ENCODE results near the gene EVX1.

The EVX1 gene

GRCh38 chr7:27203964-27204594 is 38.5 kb upstream of the EVX1 start:
- peaks cover 5% of the 10 kb centered on the region for H3K9me3 ChIP-seq (ENCODE audit: severe bottlenecking)
- TF ChIP-seq CTCF (IDR thresholded peaks at IDR 0.05; ENCODE audit: low read depth, low read length), result no peak
- H3K27me3 ChIP-seq (ENCODE audit: insufficient read depth, low read depth, severe bottlenecking), result peaks cover 92% of the 10 kb centered on the region
- H3K27ac ChIP-seq, result no peak overlapping the region
- DNase-seq, result no peak
- H3K4me3 ChIP-seq (ENCODE audit: low read depth, low read length), result no peak overlapping the region
- no peaks in the 10 kb centered on the region for H3K36me3 ChIP-seq

- H3K27ac ChIP-seq, result no peak overlapping the region
- peaks cover 95% of the 10 kb centered on the region for H3K27me3 ChIP-seq (ENCODE audit: insufficient read depth, low read depth, severe bottlenecking)
- no peak for TF ChIP-seq CTCF (IDR thresholded peaks at IDR 0.05; ENCODE audit: low read depth, low read length)
- no peak overlapping the region for H3K4me3 ChIP-seq (ENCODE audit: low read depth, low read length)
- H3K36me3 ChIP-seq, result no peaks in the 10 kb centered on the region
- no peak for DNase-seq
- peaks cover 5% of the 10 kb centered on the region for H3K9me3 ChIP-seq (ENCODE audit: severe bottlenecking)
Observed at GRCh38 chr7:27204851-27205322, 37.7 kb upstream of the EVX1 start.

GRCh38 chr7:27205325-27206280 is 37.0 kb upstream of the EVX1 start:
- H3K27me3 ChIP-seq (ENCODE audit: insufficient read depth, low read depth, severe bottlenecking), result peaks cover 97% of the 10 kb centered on the region
- no peak for DNase-seq
- H3K36me3 ChIP-seq, result no peaks in the 10 kb centered on the region
- H3K27ac ChIP-seq, result no peak overlapping the region
- no peak overlapping the region for H3K4me3 ChIP-seq (ENCODE audit: low read depth, low read length)
- no peak for TF ChIP-seq CTCF (IDR thresholded peaks at IDR 0.05; ENCODE audit: low read depth, low read length)
- H3K9me3 ChIP-seq (ENCODE audit: severe bottlenecking), result peaks cover 5% of the 10 kb centered on the region

DNA sequence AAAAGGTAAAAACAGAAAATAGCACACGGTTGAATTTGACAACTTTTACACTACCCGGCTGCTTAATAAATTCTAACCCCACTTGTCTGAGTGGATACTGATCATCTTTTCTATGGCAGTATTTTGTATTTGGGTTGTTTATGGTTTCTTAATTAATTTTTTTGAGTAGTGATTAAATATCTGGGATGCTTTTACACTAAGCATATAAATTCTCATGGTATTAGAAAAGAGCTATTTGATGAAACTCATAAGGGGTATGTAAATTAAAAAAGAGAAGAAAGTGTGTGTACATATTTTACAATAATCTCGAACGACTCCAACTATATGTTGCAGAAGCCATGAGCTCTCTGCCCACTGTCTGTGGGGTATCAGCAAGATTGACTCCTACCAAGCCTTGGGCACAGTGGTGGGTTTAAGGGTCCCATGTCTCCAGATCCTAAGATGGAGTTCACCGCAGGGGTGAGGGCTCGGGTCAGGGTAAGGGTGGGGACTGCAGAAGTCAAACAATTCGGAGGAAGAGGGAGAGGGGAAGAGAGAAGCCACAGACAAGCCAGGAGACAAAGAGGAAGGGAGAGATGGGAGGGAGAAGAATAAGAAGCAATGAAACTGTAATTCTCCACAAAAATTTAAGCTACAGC is 35.1 kb upstream of the EVX1 start:
- no peaks in the 10 kb centered on the region for H3K9me3 ChIP-seq (ENCODE audit: severe bottlenecking)
- no peak for DNase-seq
- H3K27me3 ChIP-seq (ENCODE audit: insufficient read depth, low read depth, severe bottlenecking), result peaks cover 97% of the 10 kb centered on the region
- no peak for TF ChIP-seq CTCF (IDR thresholded peaks at IDR 0.05; ENCODE audit: low read depth, low read length)
- H3K36me3 ChIP-seq, result no peaks in the 10 kb centered on the region
- no peak overlapping the region for H3K27ac ChIP-seq
- H3K4me3 ChIP-seq (ENCODE audit: low read depth, low read length), result no peak overlapping the region

DNA sequence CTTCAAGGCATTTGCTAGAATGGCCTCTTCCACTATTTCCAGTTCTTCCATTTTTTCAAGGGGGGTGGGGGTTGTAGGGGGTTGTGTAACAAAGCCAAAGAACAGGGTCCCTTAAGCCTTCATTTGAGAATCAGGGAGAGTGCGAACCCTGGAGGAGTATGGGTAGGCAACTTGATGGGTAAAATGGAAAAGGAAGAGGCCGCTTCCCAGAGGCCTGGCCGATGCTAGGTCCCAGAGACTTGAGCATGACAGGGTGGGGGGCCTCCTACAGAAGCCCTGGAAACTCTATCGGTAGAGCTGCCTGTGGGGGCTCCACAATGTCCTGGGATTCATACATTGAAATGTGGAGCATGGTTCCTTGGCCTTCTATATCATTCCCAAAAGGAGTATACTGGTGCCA is 33.6 kb upstream of the EVX1 start:
- H3K27me3 ChIP-seq (ENCODE audit: insufficient read depth, low read depth, severe bottlenecking), result peaks cover 98% of the 10 kb centered on the region
- H3K9me3 ChIP-seq (ENCODE audit: severe bottlenecking), result no peaks in the 10 kb centered on the region
- H3K36me3 ChIP-seq, result no peaks in the 10 kb centered on the region
- H3K27ac ChIP-seq, result no peak overlapping the region
- no peak overlapping the region for H3K4me3 ChIP-seq (ENCODE audit: low read depth, low read length)
- DNase-seq, result no peak
- no peak for TF ChIP-seq CTCF (IDR thresholded peaks at IDR 0.05; ENCODE audit: low read depth, low read length)

Data from WERI-Rb-1 (cell line).